ENCODE data around the gene GGT5.

The GGT5 gene

DNA sequence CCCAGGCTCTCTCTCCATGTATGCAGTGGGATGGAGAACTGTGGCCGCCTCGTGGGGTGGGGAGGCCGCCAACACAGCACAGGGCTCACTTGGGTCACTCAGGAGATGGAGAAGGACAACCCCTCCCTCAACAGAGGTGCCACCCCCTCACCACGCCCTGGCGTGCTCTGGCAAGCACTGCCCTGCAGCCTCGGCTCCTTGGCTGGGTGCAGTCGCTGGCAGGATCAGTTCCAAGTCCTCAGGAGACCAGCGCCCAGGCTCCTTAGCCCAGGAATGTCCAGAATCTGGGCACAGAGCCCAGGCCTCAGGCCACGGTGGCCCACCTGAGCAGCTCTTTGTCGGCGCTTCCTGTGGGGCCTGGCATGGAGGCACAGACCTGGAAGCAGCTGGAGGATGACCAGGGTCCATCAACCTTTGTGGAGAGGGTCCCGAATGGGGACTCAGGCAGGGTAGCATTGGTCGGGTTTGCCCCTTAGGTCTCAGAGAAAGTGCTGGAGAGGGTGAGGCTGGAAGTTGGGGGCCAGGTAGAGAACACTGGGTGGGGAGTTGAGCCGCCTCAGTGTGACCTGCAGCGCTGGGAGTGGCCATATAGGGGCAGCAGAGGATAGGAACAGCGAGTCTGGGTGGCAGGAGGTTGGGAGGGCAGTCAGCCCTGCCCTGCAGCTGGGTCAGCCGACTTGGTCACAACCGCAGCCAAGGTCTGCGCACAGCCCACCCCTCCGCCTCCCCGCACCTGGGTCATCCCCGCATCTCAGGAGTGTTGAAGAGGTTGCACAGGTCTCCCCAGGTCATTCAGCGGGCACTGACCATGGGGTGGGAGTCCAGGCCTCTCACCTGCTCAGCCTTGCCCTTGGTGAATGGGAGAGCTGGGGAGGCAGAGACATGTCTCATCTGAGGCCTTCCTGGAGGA, 55.4 kb downstream of the GGT5 start:
- TF ChIP-seq, protein P1, sequence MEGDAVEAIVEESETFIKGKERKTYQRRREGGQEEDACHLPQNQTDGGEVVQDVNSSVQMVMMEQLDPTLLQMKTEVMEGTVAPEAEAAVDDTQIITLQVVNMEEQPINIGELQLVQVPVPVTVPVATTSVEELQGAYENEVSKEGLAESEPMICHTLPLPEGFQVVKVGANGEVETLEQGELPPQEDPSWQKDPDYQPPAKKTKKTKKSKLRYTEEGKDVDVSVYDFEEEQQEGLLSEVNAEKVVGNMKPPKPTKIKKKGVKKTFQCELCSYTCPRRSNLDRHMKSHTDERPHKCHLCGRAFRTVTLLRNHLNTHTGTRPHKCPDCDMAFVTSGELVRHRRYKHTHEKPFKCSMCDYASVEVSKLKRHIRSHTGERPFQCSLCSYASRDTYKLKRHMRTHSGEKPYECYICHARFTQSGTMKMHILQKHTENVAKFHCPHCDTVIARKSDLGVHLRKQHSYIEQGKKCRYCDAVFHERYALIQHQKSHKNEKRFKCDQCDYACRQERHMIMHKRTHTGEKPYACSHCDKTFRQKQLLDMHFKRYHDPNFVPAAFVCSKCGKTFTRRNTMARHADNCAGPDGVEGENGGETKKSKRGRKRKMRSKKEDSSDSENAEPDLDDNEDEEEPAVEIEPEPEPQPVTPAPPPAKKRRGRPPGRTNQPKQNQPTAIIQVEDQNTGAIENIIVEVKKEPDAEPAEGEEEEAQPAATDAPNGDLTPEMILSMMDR (IDR thresholded peaks at IDR 0.05; ENCODE audit: low read depth, low read length, missing control alignments), result peak; percentile 91
- no peak overlapping the region for H3K4me3 ChIP-seq (ENCODE audit: low read depth, low read length)
- no peak for DNase-seq (ENCODE audit: low read depth)
- in situ Hi-C loops (cut with HindIII; ENCODE audit: low sequenced_read_pairs), result no loop called here

DNA sequence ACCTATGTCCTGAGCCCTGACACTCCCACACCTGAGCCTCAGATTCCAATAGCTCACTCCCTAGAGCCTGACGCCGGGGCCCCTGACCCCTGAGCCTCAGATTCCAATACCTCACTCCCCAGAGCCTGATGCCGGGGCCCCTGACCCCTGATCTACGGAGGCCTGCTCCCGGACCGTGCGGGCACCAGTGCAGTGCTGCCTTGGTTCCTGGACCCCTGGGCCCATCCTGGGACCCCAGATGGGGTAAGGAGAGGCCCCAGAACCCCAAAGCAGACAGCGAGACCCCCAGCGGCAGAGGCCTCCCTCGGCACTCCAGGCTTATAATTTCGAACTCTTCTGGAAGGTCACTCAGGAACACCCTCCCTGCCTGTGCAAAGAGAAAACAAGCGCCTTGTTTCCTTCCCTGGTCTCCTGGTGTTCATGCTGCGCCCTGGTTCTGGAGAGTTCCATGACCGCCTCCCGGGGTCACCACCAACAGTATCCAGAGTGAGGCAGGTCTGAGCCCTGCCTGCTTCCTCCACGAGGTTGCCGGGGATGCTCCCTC, 56.1 kb downstream of the GGT5 start:
- H3K4me3 ChIP-seq (ENCODE audit: low read depth, low read length), result no peak overlapping the region
- in situ Hi-C loops (cut with HindIII; ENCODE audit: low sequenced_read_pairs), result no loop called here
- TF ChIP-seq, protein P1 (IDR thresholded peaks at IDR 0.05; ENCODE audit: low read depth, low read length, missing control alignments), result no peak
- DNase-seq (ENCODE audit: low read depth), result no peak

DNA sequence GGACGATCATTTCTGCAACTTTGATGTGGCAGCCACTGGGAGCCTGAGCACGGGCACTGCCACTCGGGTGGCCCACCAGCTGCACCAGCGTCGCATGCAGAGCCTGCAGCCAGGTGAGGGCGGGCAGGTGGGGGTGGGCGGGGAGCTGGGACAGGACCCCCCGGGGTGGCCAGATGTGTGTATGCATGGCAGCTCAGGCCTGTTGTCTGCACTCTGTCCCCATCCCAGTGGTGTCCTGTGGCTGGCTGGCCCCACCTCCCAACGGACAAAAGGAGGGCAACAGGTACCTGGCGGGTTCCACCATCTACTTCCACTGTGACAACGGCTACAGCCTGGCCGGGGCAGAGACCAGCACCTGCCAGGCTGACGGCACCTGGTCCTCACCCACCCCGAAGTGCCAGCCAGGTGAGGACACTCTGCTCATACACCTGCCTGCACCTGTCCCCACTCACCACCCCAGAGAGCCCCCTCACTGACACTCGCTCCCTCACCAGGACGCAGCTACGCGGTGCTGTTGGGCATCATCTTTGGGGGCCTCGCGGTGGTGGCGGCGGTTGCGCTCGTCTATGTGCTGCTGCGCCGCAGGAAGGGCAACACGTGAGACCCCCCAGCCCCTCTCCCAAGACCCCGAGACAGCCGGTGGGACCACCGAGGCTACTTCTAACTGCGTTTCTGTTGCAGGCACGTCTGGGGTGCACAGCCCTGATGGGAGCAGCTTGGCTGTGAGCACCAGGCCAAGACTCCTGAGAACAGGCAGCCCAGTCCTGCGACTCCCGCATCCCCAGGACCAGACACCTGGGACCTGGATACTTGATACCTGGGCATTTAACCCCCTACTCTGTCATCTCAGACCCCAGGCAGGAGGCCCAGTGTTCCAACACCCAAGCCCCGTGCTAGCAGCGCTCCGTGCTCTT, 56.9 kb downstream of the GGT5 start:
- TF ChIP-seq, protein P1 (IDR thresholded peaks at IDR 0.05; ENCODE audit: low read depth, low read length, missing control alignments), result no peak
- in situ Hi-C loops (cut with HindIII; ENCODE audit: low sequenced_read_pairs), result no loop called here
- DNase-seq (ENCODE audit: low read depth), result no peak
- H3K4me3 ChIP-seq (ENCODE audit: low read depth, low read length), result no peak overlapping the region

DNA sequence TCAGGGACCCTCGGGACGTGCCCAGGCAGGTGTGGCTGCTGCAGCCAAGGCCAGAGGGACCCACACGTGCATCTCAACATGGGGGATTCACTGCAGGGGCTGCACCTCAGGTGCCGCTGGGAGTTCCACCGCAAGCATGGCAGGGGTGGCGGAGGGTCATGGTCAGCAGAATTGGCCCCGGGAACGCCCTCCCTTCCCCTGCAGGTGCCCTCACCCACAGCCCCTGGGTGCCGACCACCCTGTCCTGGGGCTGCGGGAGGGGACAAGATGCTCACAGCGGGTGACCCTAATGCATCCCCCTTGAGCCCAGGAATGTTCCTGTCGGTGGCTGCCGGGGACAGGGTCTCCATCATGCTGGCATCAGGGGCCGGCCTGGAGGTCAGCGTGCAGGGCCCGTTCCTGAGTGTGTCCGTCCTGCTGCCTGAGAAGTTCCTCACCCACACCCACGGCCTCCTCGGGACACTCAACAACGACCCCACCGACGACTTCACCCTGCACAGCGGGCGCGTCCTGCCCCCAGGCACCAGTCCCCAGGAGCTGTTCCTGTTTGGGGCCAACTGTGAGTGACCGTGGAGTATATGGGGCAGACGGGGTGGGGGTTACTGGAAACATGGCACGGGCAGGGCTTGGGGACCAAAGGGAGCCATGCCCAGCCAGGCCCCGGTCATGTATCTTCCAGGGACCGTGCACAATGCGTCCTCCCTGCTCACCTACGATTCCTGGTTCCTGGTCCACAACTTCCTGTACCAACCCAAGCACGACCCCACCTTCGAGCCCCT, 57.8 kb downstream of the GGT5 start:
- TF ChIP-seq, protein P1 (IDR thresholded peaks at IDR 0.05; ENCODE audit: low read depth, low read length, missing control alignments), result no peak
- no peak overlapping the region for H3K4me3 ChIP-seq (ENCODE audit: low read depth, low read length)
- in situ Hi-C loops (cut with HindIII; ENCODE audit: low sequenced_read_pairs), result no loop called here
- no peak for DNase-seq (ENCODE audit: low read depth)

DNA sequence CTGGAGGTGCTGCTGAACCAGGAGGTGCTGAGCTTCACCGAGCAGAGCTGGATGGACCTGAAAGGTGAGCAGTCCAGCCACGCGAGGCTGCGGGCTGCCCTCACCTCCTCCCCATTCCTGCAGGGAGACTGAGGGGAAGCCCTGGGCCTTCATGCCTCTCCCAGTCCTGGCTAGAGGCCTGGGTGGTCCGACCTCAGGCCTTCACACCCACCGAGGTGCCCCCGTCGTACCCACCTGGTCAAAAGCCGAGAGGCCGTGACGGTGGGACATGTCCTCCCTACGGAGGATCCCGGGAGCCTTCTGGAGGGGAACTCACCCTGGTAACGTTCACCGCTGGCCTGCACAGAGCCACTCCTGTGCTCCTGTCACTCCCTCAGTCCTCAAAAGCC, 58.5 kb downstream of the GGT5 start:
- no peak overlapping the region for H3K4me3 ChIP-seq (ENCODE audit: low read depth, low read length)
- in situ Hi-C loops (cut with HindIII; ENCODE audit: low sequenced_read_pairs), result no loop called here

More for the DNA sequence above, 58.5 kb downstream of the GGT5 start:
- TF ChIP-seq, protein P1 (IDR thresholded peaks at IDR 0.05; ENCODE audit: low read depth, low read length, missing control alignments), result no peak
- DNase-seq (ENCODE audit: low read depth), result no peak
